ENCODE measurements around the gene PDE9A. TPM values are rescaled to one million over a fixed set of nuclear protein-coding genes. Genes with fewer than 3 reads are reported as not detected.

Gene PDE9A
- total RNA-seq, 4 donors from 2014 or later: 92.4 to 478 (median 444) TPM

- no peaks in the 10 kb centered on the region for H3K27me3 ChIP-seq
- no peak for DNase-seq
- no peak overlapping the region for H3K4me3 ChIP-seq
- peaks cover 0 to 5% (median 2%) of the 10 kb centered on the region in 4 donors for H3K4me1 ChIP-seq
- H3K27ac ChIP-seq: no peak overlapping the region
- H3K9me3 ChIP-seq: no peaks in the 10 kb centered on the region
- H3K36me3 ChIP-seq: no peaks in the 10 kb centered on the region
- TF ChIP-seq CTCF (IDR thresholded peaks at IDR 0.05) (no peak), POLR2A (IDR thresholded peaks at IDR 0.05) (no peak)
Observed at GRCh38 chr21:42662430-42663199, 9.2 kb downstream of the PDE9A start.

- peaks cover 0 to 5% (median 2%) of the 10 kb centered on the region in 4 donors for H3K4me1 ChIP-seq
- H3K27ac ChIP-seq: no peak overlapping the region
- H3K4me3 ChIP-seq: no peak overlapping the region
- H3K9me3 ChIP-seq: no peaks in the 10 kb centered on the region
- no peak for DNase-seq
- no peak for TF ChIP-seq CTCF (IDR thresholded peaks at IDR 0.05)
- TF ChIP-seq POLR2A (IDR thresholded peaks at IDR 0.05): no peak
- no peaks in the 10 kb centered on the region for H3K27me3 ChIP-seq
- no peaks in the 10 kb centered on the region for H3K36me3 ChIP-seq
Observed at GRCh38 chr21:42663200-42663750, 9.9 kb downstream of the PDE9A start.

- H3K4me3 ChIP-seq: no peak overlapping the region
- H3K36me3 ChIP-seq: no peaks in the 10 kb centered on the region
- H3K27ac ChIP-seq: no peak overlapping the region
- no peak for DNase-seq
- H3K9me3 ChIP-seq: no peaks in the 10 kb centered on the region
- H3K4me1 ChIP-seq: peaks cover 0 to 5% (median 2%) of the 10 kb centered on the region in 4 donors
- no peaks in the 10 kb centered on the region for H3K27me3 ChIP-seq
- TF ChIP-seq POLR2A (IDR thresholded peaks at IDR 0.05) (no peak), CTCF (IDR thresholded peaks at IDR 0.05) (no peak)
Observed at GRCh38 chr21:42663860-42664535, 10.6 kb downstream of the PDE9A start.

GRCh38 chr21:42664614-42665013, 11.2 kb downstream of the PDE9A start:
- no peak overlapping the region for H3K4me3 ChIP-seq
- no peak for TF ChIP-seq CTCF (IDR thresholded peaks at IDR 0.05)
- no peak for TF ChIP-seq POLR2A (IDR thresholded peaks at IDR 0.05)
- H3K9me3 ChIP-seq: no peaks in the 10 kb centered on the region
- peaks cover 0 to 1% (median 0%) of the 10 kb centered on the region in 3 donors for H3K36me3 ChIP-seq
- H3K27me3 ChIP-seq: no peaks in the 10 kb centered on the region
- no peak overlapping the region for H3K27ac ChIP-seq
- peaks cover 0 to 5% (median 0%) of the 10 kb centered on the region in 4 donors for H3K4me1 ChIP-seq
- no peak for DNase-seq

- peaks cover 0 to 4% (median 0%) of the 10 kb centered on the region in 3 donors for H3K36me3 ChIP-seq
- peaks cover 0 to 5% (median 0%) of the 10 kb centered on the region in 4 donors for H3K4me1 ChIP-seq
- H3K9me3 ChIP-seq: no peaks in the 10 kb centered on the region
- peak overlapping the region in 1 of 4 donors; percentile 76 for H3K27ac ChIP-seq
- TF ChIP-seq POLR2A (IDR thresholded peaks at IDR 0.05) (no peak), CTCF (IDR thresholded peaks at IDR 0.05) (no peak)
- no peak for DNase-seq
- no peaks in the 10 kb centered on the region for H3K27me3 ChIP-seq
- no peak overlapping the region for H3K4me3 ChIP-seq
Observed at GRCh38 chr21:42665026-42665425, 11.6 kb downstream of the PDE9A start.
